SH-SY5Y (cell line): ENCODE results near the gene H1-8.

ENCODE experiments used
- GATA2 ChIP-seq: IDR thresholded peaks from 2 replicates; pipeline ENCODE4 v1.6.1; 2011; ENCODE audit warnings: mild to moderate bottlenecking, low read depth, low read length
- GATA3 ChIP-seq: IDR thresholded peaks from 2 replicates; pipeline ENCODE4 v1.6.1; 2011; ENCODE audit warnings: low read depth, mild to moderate bottlenecking, low read length, moderate library complexity

- no peak for TF ChIP-seq GATA3
- TF ChIP-seq GATA2, result no peak
Observed at GRCh38 chr3:129519449-129519848, 23.5 kb upstream of the H1-8 start.
